Measurements from ENCODE around the gene FMN1.

The FMN1 gene

GRCh38 chr15:32718821-32719716 is 475.4 kb downstream of the FMN1 start:
- peak in 5 of 10 donors; percentile 17 to 85 (median 70) for DNase-seq
- intact Hi-C loops (cut with DNase I) = no loop called here

GRCh38 chr15:32718227-32718820 is 476.2 kb downstream of the FMN1 start:
- intact Hi-C loops (cut with DNase I) = no loop called here
- DNase-seq = peak in 2 of 10 donors; percentile 26 to 84

GRCh38 chr15:32717426-32718226 is 476.9 kb downstream of the FMN1 start, which contains the start of gene GREM1:
TSS of gene GREM1 (plus strand) at chr15:32718004. CDS start at chr15:32730691, 12,687 bp downstream.
- intact Hi-C loops (cut with DNase I) = no loop called here
- DNase-seq = peak in 8 of 10 donors; percentile 22 to 94 (median 58)

GRCh38 chr15:32716915-32717425 is 477.5 kb downstream of the FMN1 start:
- intact Hi-C loops (cut with DNase I) = no loop called here
- DNase-seq = no peak

- no peak for DNase-seq
- intact Hi-C loops (cut with DNase I) = no loop called here
These were observed 478.1 kb downstream of the FMN1 start for GRCh38 chr15:32716216-32716914.

All from posterior cingulate gyrus (tissue), 11 donors.